ENCODE results near the gene CYP8B1.

The CYP8B1 gene

DNA sequence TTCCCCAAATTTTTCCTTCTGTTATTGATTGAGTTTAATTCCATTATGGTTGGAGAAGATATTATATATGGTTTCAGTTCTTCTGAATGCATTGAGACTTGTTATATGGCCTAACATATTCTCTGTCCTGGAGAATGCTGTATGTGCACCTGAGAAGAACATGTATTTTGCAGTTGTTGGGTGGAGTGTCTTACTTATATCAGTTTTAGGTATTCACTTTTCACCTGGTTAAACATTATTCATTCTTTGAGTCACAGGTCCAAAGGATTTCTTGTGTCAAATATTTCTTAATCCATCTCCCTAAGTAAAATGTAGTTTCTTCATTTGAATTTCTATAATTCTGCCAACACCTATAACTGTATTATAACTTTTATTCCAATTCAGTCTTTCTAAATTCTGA, 48.7 kb downstream of the CYP8B1 start:
- no peaks in the 10 kb centered on the region for H3K27me3 ChIP-seq (replicated peaks in 2 of 5; ENCODE audit: control insufficient read depth in 4 of 5, insufficient read depth in 5 of 5, low read length in 4 of 5)
- ChIA-PET CTCF (no interaction called here), POLR2A (no interaction called here)
- H3K4me1 ChIP-seq (ENCODE audit: control extremely low read depth in 1 of 4, control insufficient read depth in 4 of 4, insufficient read depth in 4 of 4, low read length in 3 of 4): peaks cover 0 to 6% (median 0%) of the 10 kb centered on the region in 4 experiments
- H3K27ac ChIP-seq (ENCODE audit: insufficient read depth in 1 of 2, low read depth in 1 of 2, low read length in 2 of 2, poor library complexity in 1 of 2, severe bottlenecking in 2 of 2): no peak overlapping the region
- H3K36me3 ChIP-seq (ENCODE audit: control insufficient read depth in 4 of 4, insufficient read depth in 4 of 4, low read length in 3 of 4): no peaks in the 10 kb centered on the region
- H3K4me3 ChIP-seq (ENCODE audit: control insufficient read depth in 1 of 7, extremely low read depth in 1 of 7, insufficient read depth in 4 of 7, low read depth in 2 of 7, low read length in 6 of 7): no peak overlapping the region
- peaks cover 0 to 2% (median 0%) of the 10 kb centered on the region in 5 experiments for H3K9me3 ChIP-seq (ENCODE audit: control extremely low read depth in 1 of 5, control insufficient read depth in 4 of 5, insufficient read depth in 2 of 5, low read depth in 1 of 5, low read length in 4 of 5)
- no peak for DNase-seq

GRCh38 chr3:42826141-42826540, 49.5 kb downstream of the CYP8B1 start:
- peaks cover 0 to 2% (median 0%) of the 10 kb centered on the region in 5 experiments for H3K9me3 ChIP-seq (ENCODE audit: control extremely low read depth in 1 of 5, control insufficient read depth in 4 of 5, insufficient read depth in 2 of 5, low read depth in 1 of 5, low read length in 4 of 5)
- DNase-seq: no peak
- H3K27me3 ChIP-seq (replicated peaks in 2 of 5; ENCODE audit: control insufficient read depth in 4 of 5, insufficient read depth in 5 of 5, low read length in 4 of 5): no peaks in the 10 kb centered on the region
- POLR2A ChIA-PET: no interaction called here
- CTCF ChIA-PET: no interaction called here
- no peaks in the 10 kb centered on the region for H3K36me3 ChIP-seq (ENCODE audit: control insufficient read depth in 4 of 4, insufficient read depth in 4 of 4, low read length in 3 of 4)
- no peak overlapping the region for H3K27ac ChIP-seq (ENCODE audit: insufficient read depth in 1 of 2, low read depth in 1 of 2, low read length in 2 of 2, poor library complexity in 1 of 2, severe bottlenecking in 2 of 2)
- peaks cover 0 to 6% (median 0%) of the 10 kb centered on the region in 4 experiments for H3K4me1 ChIP-seq (ENCODE audit: control extremely low read depth in 1 of 4, control insufficient read depth in 4 of 4, insufficient read depth in 4 of 4, low read length in 3 of 4)
- H3K4me3 ChIP-seq (ENCODE audit: control insufficient read depth in 1 of 7, extremely low read depth in 1 of 7, insufficient read depth in 4 of 7, low read depth in 2 of 7, low read length in 6 of 7): no peak overlapping the region

DNA sequence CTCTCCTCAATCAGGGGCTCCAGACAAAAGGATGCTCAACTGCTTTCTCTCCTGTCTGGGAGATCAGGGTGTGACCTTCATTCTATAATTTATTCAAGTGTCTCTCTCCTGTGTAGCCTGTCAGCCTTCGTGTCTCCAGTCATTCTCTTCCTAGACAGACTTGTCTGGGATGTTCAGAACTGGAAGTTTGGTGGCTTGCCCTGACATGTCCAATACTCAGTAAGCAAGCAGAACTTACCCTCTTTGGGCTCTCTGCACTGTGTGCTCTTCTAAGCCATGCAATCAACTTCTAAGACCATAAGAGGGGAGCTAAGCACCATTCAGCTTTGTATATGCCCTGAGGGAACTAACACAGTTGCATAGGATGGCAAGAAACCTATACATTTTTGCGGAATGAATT, 52.3 kb downstream of the CYP8B1 start:
- Histone ChIP-seq H3K4me3 (ENCODE audit: control insufficient read depth in 1 of 7, extremely low read depth in 1 of 7, insufficient read depth in 4 of 7, low read depth in 2 of 7, low read length in 6 of 7) (no peak overlapping the region), H3K27me3 (replicated peaks in 2 of 5; ENCODE audit: control insufficient read depth in 4 of 5, insufficient read depth in 5 of 5, low read length in 4 of 5) (no peaks in the 10 kb centered on the region), H3K36me3 (ENCODE audit: control insufficient read depth in 4 of 4, insufficient read depth in 4 of 4, low read length in 3 of 4) (no peaks in the 10 kb centered on the region), H3K27ac (ENCODE audit: insufficient read depth in 1 of 2, low read depth in 1 of 2, low read length in 2 of 2, poor library complexity in 1 of 2, severe bottlenecking in 2 of 2) (no peak overlapping the region), H3K9me3 (ENCODE audit: control extremely low read depth in 1 of 5, control insufficient read depth in 4 of 5, insufficient read depth in 2 of 5, low read depth in 1 of 5, low read length in 4 of 5) (peaks cover 0 to 2% (median 0%) of the 10 kb centered on the region in 5 experiments), H3K4me1 (ENCODE audit: control extremely low read depth in 1 of 4, control insufficient read depth in 4 of 4, insufficient read depth in 4 of 4, low read length in 3 of 4) (peaks cover 0 to 2% (median 0%) of the 10 kb centered on the region in 4 experiments)
- WGBS (ENCODE audit: insufficient coverage): 67% methylated on average over 1 of the region's 2 CpGs
- no peak for DNase-seq
- ChIA-PET POLR2A (no interaction called here), CTCF (no interaction called here)

- H3K9me3 ChIP-seq (ENCODE audit: control extremely low read depth in 1 of 5, control insufficient read depth in 4 of 5, insufficient read depth in 2 of 5, low read depth in 1 of 5, low read length in 4 of 5): peaks cover 0 to 2% (median 0%) of the 10 kb centered on the region in 5 experiments
- H3K27ac ChIP-seq (ENCODE audit: insufficient read depth in 1 of 2, low read depth in 1 of 2, low read length in 2 of 2, poor library complexity in 1 of 2, severe bottlenecking in 2 of 2): no peak overlapping the region
- ChIA-PET CTCF (interaction anchor here (0.6 kb wide), 1 partner anchor 35 kb away, joined by 3 read pairs; no protein-coding TSS in a partner anchor), POLR2A (interaction anchor here (0.6 kb wide), 1 partner anchor 609 kb away, joined by 3 read pairs; no protein-coding TSS in a partner anchor)
- H3K4me1 ChIP-seq (ENCODE audit: control extremely low read depth in 1 of 4, control insufficient read depth in 4 of 4, insufficient read depth in 4 of 4, low read length in 3 of 4): peaks cover 0 to 2% (median 0%) of the 10 kb centered on the region in 4 experiments
- 100% methylated on average over 2 of the region's 3 CpGs for WGBS (ENCODE audit: insufficient coverage)
- no peak for DNase-seq
- H3K27me3 ChIP-seq (replicated peaks in 2 of 5; ENCODE audit: control insufficient read depth in 4 of 5, insufficient read depth in 5 of 5, low read length in 4 of 5): no peaks in the 10 kb centered on the region
- no peaks in the 10 kb centered on the region for H3K36me3 ChIP-seq (ENCODE audit: control insufficient read depth in 4 of 4, insufficient read depth in 4 of 4, low read length in 3 of 4)
- no peak overlapping the region for H3K4me3 ChIP-seq (ENCODE audit: control insufficient read depth in 1 of 7, extremely low read depth in 1 of 7, insufficient read depth in 4 of 7, low read depth in 2 of 7, low read length in 6 of 7)
Measured at GRCh38 chr3:42822828-42823227, 52.9 kb downstream of the CYP8B1 start.
